ENCODE data around the gene PM20D1.
A peak's percentile ranks its signal among the peaks of the same experiment; 100 is the strongest.
"Not testable (repeated sequence)": the region's sequence is repeated elsewhere in the genome, so short reads cannot be mapped to it uniquely, and the experiment has no call there.

Gene PM20D1

GRCh38 chr1:205840146-205840923 lies 9.6 kb downstream of the PM20D1 start:
- DNase-seq: no peak

GRCh38 chr1:205837382-205837970 lies 12.5 kb downstream of the PM20D1 start:
- DNase-seq: no peak

- no peak for DNase-seq
These were observed 15.2 kb downstream of the PM20D1 start for GRCh38 chr1:205834751-205835150.

- DNase-seq: peak; percentile 20 to 60 (median 36)
These were observed 17.6 kb downstream of the PM20D1 start for GRCh38 chr1:205832326-205832751.

GRCh38 chr1:205827623-205828022 lies 22.3 kb downstream of the PM20D1 start:
- no peak for DNase-seq

GRCh38 chr1:205826995-205827394 lies 22.9 kb downstream of the PM20D1 start:
- no peak for DNase-seq

GRCh38 chr1:205826016-205826806 lies 23.7 kb downstream of the PM20D1 start:
- DNase-seq: no peak

GRCh38 chr1:205824180-205824579 lies 25.8 kb downstream of the PM20D1 start:
- DNase-seq: peak in 1 of 4 experiments; percentile 16

GRCh38 chr1:205823260-205823659 lies 26.7 kb downstream of the PM20D1 start:
- DNase-seq: not testable (repeated sequence)

GRCh38 chr1:205822397-205822796 lies 27.5 kb downstream of the PM20D1 start:
- DNase-seq: no peak

- DNase-seq: no peak
These were observed 31.9 kb downstream of the PM20D1 start for GRCh38 chr1:205817988-205818387.

GRCh38 chr1:205817364-205817763 lies 32.6 kb downstream of the PM20D1 start:
- DNase-seq: no peak

- DNase-seq: peak in 1 of 4 experiments; percentile 22
These were observed 36.2 kb downstream of the PM20D1 start for GRCh38 chr1:205813755-205814058.

- peak; percentile 86 to 96 (median 92) for DNase-seq
These were observed 36.8 kb downstream of the PM20D1 start, which contains the start of gene SLC41A1 for GRCh38 chr1:205812878-205813754. Gene SLC41A1, minus strand, starts transcription at chr1:205813198. Its CDS starts 2,757 bp downstream, at chr1:205810441.

- no peak for DNase-seq
These were observed 37.6 kb downstream of the PM20D1 start for GRCh38 chr1:205812271-205812877.

GRCh38 chr1:205811660-205812059 lies 38.3 kb downstream of the PM20D1 start:
- DNase-seq: no peak

GRCh38 chr1:205810448-205811157 lies 39.3 kb downstream of the PM20D1 start:
- DNase-seq: no peak

- no peak for DNase-seq
These were observed 40.0 kb downstream of the PM20D1 start for GRCh38 chr1:205809942-205810345.

GRCh38 chr1:205809469-205809868 lies 40.5 kb downstream of the PM20D1 start:
- no peak for DNase-seq

- DNase-seq: peak; percentile 23 to 61 (median 53)
These were observed 44.7 kb downstream of the PM20D1 start for GRCh38 chr1:205805082-205805711.

GRCh38 chr1:205804605-205805004 lies 45.3 kb downstream of the PM20D1 start:
- DNase-seq: no peak

Data from suppressor macrophage (primary cell).